HG03039 (cell line): Measurements from ENCODE around the gene SMARCC2.
A peak's percentile ranks its signal among the peaks of the same experiment; 100 is the strongest.
"Not testable (repeated sequence)": the region's sequence is repeated elsewhere in the genome, so short reads cannot be mapped to it uniquely, and the experiment has no call there.

ENCODE experiments used
- ATAC-seq: cut with Tn5 transposase; IDR thresholded peaks from one replicate; pipeline ENCODE4 v1.9.1; 2021; ENCODE audit warnings: mild to moderate bottlenecking, moderate library complexity; ENCODE audit not compliant: unreplicated experiment

Gene SMARCC2

DNA sequence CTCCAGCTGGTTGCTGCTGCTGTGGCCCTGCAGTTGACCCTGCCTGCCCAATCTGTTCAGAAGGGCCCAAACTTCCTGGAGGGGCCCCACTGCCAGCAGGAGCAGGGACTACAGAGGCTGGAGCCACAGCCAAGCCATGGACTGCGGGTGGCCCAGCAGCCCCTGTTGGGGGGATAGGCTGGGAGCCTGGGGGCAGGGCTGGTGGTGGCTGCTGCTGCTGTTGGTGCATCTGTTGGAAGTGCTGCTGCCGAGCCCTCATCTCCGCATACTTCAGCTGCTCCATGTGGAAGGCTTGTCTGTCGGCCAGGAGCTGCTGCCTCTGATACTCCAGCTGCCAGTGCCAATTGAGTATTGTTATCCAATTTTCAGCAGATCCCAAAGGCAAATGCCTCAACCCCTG lies 23.9 kb downstream of the SMARCC2 start:
- ATAC-seq = no peak

DNA sequence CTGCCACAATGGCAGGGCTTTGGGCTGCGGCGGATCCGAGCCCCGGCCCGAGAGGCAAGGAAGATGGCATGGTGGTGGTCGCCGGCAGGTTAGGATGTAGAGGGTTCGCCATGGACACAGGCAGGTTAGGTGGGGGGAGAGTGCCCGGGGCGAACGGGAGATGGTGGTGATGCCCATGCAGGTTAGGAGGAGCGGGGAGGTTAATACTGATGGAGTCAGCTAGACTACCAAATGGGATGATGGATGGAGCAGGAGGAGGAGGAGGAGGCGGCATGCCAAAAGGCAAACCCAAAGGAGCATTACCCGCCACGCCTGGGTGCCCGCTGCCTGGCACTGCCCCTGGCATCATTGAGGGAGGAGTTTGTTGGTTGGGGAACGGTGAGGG lies 24.9 kb downstream of the SMARCC2 start:
- no peak for ATAC-seq

DNA sequence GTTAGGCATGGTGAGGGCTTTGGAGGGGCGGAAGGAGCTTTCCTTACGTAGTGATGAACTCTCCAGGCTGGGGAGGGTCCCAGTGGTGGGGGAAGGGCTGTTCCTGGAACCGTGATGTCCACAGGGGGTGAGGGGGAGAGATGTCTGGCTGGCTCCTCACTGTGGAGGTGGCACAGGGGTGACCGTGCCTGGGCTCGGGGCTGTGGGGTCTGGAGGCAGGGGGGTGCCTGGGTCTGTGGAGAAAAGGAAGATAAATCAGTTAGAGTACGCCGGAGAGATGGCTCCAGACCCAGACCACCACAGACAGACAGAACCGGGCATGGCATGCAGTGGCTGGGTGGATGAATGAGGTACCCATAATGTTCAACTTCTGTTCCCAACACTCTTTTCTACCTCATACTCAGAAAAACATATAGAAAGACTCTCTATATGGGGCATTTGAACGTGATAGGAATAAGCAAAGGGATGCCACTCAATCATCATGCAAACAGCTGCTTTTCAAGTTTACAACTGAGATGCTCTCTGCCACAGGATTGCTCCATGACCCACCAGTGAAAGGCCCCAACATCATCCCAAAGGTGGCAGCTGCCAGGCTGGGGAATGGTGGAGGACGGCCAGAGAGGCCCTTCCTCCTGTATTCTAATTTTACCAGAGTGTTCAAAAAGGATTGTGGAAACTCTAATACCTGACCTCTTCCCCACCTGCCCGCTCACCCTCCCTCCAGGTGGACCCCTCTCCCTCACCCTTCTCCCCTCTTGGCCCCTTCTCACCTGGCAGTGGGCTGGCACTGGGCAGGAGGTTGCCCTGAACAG lies 25.5 kb downstream of the SMARCC2 start:
- ATAC-seq = no peak

DNA sequence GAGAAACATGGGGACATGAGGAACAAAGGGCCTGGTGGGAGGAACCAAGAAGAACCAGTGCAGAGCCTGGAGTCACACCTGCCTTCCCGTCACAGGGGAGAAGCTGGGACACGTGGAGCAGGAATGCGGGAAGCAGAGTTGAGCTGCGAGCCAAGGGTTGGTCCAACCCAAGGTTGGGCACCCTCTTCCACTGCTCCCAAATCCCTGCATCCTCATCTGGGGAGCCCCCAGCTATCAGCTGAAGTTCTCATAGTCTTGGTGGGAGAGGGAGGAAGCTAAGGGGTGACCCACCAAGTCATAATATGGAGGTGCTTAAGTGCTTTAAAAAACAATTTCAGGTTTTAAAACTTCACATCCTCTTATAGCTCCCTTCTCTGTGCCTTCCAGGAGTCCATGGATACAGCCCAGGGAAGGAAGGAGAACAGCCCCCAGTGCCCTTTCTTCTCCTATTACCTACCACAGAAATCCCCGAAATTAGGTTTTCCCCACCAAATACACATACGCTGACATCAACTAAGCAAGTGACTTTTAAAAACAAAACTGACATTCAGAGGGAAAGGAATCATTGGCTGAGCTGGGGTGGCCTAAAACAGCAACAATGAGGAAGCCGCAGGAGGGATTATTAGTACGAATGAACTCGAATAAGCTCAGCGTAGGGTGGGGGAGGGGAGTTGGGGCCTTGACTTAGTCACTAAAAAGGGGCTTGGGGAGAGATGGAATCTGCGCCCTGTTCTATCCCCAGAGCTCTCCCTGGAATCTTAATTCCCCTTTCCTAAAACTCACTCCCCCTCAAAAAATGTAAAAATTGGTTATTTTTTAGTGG lies 26.6 kb downstream of the SMARCC2 start:
- ATAC-seq = no peak

DNA sequence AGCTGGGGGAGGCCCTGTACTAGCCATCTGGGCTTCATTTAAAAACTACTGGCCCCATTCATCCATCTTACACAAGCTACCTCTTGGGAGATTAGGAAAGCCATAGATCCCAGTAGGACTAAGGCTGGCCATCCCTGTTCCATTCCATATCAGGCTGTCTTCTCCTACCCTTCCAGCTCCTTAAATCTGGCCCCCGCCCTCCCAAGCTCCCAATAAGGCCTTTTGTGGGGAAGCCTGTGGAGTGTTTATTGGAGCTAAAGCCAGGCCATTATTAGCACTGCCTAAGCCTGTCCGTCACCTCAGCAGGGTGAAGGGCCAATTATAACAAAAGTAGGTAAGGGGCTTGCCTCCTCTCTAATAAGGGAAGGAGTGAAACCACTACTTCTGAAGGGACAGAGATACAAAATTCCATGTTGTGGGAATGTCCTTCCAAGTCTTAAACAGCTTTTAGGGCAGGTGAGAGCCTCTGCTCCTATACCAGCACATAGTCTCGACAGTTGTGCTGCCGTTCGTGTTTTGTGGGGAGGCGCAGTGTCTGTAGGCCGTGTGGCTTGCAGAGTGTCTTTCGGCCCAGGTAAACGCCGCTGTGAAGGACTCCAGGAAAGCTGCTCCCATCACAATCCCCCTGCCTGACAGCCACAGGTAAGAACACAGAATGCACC lies 27.5 kb downstream of the SMARCC2 start:
- no peak for ATAC-seq

DNA sequence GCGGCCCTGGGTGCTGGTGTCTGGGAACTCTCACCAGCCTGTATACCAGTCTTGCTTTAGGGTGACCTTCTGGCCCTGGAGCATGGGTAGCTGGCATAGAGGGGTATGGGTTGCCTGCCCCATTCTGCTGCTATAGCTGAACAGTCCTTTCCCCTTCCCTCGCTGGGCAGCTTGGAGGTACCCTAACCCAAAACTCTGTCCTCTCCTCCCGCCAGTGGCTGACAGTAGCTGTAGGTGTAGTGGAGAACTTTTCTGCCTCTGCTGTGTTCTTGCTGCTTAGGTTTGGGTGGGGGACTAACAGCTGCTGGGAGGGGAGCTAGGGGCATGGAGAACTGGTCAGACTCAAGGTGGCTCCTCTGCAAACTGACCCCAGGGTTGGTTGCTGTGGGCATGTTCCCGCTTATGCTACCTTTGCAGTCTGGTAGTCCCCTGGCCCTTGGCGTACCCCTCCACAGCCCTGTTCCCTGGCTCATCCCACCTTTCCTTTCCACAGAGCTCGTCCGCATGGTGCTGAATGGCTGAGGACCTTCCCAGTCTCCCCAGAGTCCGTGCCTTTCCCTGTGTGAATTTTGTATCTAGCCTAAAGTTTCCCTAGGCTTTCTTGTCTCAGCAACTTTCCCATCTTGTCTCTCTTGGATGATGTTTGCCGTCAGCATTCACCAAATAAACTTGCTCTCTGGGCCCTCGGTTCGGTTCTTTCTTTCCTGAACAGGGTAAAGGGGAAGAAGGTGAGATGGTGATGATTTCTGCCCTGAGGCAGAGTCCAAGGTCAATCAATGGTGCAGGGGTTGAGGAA lies 28.2 kb downstream of the SMARCC2 start:
- no peak for ATAC-seq

DNA sequence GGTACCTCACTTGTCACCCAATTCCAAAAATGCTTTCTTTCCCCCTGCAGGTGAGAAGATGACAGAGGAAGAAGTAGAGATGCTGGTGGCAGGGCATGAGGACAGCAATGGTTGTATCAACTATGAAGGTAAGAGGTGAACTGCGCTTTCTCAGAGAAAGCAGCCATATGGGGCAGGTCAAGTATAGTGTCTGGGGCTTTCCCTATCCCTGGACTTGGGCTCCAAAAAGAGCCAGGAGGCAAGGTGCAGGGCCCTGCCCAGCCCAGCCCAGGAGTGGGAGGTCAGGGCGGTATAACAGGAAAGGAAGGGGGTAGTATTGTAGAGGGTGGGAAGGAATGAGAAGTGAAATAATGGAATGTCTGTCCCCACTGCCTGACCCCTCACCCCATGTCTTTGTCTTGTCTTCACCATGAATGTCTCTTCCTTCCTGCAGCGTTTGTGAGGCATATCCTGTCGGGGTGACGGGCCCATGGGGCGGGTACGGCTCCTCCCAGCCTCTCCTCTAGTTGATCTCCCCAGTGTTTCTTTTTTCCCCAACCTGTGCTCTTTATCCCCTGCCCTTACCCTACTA lies 29.0 kb downstream of the SMARCC2 start:
- no peak for ATAC-seq

DNA sequence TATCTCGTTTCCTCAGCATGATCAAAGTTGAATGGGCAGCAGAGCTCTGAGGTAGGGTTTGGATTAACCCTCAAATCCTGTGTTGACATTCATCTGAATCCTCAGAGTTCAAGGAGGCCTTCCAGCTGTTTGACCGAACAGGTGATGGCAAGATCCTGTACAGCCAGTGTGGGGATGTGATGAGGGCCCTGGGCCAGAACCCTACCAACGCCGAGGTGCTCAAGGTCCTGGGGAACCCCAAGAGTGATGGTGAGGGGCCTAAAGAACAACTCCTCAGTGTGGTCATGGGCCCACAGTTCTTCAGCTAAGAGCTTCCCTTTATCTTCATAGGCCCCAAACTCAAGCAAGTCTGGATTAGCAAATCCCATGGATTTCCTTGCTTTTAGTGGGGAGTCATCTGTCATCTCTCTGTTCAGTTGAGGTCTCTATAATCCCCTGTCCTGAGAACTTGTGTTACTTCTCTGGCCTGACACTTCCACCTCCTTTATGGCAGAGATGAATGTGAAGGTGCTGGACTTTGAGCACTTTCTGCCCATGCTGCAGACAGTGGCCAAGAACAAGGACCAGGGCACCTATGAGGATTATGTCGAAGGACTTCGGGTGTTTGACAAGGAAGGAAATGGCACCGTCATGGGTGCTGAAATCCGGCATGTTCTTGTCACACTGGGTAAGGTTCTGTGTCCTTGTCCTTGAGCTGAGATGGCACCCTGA lies 29.6 kb downstream of the SMARCC2 start:
- no peak for ATAC-seq

DNA sequence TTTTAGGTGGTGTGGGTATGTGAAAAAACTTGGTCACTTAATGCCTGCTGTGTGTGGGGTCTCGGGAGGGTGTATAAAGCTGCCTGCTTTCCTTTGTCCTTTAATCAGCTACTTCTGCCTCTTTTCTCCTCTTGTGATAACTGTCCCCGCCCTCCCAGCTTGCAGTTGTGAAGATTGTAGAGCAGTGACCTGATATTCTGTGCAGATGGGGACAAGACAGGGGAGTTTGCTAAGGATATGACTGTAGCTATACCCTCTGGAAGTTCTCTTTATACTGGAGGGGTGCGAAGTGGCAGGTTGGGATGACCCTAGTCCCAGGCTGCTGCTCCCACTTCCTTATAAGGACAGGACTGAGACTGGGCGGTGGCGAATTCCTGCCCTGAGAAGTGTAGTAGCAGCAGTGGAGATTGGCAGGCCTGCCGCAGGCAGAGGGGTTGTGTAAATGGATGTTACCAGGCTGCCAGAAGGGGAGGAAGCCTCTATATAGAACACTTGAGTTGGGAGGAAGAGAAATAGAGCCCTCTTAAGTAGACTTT lies 30.3 kb downstream of the SMARCC2 start:
- no peak for ATAC-seq

DNA sequence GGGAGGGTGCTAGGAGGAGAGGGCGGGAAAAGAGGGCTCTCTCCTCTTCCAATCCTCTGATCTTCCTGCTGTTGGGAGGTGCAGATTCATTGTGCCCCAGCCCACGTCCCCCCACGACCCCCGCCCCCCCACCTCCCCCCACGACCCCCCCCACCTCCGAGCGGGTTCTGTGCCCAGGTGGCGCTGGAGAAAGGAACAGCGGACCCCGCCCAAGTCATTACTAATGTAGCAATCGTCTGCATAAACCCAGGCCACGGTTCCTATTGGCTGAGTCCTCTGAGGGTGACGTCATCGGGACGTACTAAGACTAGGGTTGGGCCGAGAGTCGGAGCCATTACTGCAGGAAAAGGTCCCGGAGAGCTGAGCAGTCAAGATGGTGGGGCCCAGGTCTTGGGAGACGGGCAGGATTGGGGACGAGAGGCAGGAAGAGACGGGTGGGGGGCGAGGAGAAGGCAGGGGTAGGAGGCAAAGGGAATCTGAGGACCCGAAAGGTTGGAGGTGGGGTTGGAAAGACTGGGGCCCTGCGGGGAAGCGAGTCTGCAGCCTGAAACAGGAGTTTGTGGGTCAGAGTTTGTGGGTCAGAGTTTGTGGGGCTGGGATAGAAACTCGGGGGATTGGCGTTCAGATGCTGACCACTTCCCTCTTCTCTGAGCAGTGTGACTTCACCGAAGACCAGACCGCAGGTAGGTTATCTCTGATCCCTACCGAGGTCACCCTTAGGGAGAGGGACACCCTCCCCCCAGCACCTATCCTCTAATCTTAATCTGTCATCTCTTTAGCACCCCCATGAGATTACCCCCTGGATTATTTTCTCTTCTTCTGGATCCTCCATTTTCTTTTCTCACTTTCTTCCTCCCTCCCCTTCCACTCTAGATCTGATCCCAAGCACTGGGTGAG lies 31.0 kb downstream of the SMARCC2 start, which contains the start of gene MYL6:
Gene MYL6 (plus strand): TSS at position 331 of the 897 bp plus-strand sequence. CDS start 43 bp downstream, at position 374.
- ATAC-seq = peak; percentile 75

DNA sequence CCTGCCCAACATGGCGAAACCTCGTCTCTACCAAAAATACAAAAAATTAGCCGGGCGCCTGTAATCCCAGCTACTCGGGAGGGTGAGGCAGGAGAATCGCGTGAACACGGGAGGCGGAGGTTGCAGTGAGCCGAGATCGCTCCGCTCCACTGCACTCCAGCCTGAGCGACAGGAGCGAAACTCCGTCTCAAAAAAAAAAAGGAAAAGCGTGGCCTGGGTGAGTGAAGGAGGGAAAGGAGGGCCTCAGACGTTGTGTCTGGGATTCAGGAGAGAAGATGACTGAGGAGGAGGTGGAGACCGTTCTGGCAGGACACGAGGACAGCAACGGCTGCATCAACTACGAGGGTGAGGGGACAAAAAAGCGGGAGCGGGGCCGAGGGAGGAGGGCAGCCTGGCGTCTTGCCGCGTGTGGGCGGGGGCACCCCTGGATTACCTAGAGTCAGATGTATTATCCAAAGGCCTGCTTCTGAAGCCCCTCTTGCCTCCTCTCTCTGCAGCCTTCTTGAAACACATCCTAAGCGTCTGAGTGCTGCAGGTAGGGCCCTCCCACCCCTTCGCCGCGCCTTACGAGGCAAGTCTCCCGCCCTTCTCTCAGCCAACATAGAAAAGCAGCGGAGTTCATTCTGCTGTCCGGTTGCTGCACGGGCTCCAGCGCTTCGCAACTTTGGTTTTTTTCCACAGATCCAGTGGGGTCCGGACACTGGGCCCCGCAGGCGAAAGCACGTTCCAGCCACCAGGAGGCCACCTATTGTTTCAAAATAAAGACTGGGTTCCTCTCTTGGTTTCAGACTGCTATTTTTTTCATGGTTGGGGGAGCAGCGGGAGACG lies 31.9 kb downstream of the SMARCC2 start:
- ATAC-seq = peak; percentile 21

DNA sequence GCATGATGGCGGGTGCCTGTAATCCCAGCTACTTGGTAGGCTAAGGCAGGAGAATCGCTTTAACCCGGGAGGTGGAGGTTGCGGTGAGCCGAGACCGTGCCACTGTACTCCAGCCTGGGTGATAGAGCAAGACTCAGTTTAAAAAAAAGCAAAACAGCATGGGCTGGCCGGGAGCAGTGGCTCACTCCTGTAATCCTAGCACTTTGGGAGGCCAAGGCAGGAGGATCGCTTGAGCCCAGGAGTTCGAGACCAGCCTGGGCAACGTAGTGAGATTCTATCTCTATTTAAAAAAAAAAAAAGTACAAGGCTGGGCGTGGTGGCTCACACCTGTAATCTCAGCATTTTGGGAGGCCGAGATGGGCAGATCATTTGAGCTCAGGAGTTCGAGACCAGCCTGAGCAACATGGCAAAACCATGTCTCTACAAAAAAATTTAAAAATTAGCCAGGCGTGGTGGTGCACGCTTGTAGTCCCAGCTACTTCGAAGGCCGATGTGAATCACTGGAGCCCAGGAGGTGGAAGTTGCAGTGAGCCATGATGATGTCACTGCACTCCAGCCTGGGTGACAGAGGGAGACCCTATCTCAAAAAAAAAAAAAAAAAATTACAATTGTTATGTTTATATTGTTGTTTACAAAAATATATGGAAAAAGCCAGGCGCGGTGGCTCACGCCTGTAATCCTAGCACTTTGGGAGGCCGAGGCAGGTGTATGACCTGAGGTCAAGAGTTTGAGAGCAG lies 32.7 kb downstream of the SMARCC2 start:
- not testable (repeated sequence) for ATAC-seq

DNA sequence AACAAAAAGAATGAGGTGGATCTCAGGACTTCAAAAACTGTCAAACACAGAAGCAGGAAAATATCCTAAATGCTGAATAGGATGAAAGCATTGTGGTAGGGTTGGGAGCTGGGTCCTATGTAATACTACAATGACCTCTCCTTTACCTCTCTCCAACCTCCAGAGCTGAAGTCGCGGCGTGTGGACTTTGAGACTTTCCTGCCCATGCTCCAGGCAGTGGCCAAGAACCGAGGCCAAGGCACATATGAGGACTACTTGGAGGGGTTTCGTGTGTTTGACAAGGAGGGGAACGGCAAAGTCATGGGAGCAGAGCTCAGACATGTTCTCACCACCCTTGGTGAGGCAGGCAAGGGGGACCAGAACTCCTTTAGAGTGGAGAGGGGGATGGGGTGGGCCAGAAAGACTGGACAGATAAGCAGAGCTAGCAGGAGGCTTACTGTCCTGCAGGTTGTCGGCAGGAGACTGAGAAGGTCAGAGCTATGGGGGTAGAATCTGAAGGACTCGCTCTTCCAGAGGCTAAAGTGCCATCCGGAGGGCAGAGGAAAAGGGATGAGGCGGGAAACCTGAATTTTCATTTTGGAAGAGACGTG lies 33.9 kb downstream of the SMARCC2 start:
- no peak for ATAC-seq

DNA sequence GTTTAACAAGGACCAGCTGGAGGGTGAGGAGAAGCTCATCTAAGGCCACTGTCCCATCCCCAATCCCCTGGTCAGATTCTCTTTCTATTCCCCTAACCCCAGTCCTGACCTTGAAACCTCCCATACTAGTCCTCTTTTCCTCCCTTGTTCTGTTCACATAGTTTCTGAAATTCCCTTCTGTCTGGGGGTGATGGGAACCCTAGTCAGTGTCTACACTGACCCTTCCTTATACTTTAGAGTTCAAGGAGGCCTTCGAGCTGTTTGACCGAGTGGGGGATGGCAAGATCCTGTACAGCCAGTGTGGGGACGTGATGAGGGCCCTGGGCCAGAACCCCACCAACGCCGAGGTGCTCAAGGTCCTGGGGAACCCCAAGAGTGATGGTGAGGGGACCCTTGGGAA lies 34.5 kb downstream of the SMARCC2 start:
- no peak for ATAC-seq

DNA sequence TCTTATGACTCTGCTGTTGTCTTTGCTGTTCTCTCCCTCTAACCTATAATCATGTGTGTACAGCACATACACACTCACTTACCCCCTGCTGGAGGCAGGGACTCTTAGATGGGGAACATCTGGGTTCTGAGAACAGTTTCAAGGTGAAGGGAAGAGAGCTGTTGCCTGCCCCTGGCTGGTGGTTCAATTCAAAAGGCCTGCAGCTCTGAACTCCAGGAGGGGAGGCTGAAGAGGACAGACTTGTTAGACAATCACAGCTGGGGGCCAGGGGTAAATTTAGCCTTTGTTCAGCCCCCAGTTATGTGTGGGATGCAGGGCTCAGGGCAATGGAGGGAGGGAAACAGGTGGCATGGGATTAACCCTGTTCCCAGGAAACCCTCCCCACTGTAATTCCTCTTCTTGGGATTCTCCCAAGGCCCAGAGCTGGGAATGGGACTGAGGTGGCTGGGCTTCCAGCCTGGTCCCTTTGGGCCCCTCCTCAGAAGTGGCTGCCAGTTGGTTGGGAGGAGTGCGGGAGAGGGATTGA lies 35.0 kb downstream of the SMARCC2 start:
- ATAC-seq = no peak

DNA sequence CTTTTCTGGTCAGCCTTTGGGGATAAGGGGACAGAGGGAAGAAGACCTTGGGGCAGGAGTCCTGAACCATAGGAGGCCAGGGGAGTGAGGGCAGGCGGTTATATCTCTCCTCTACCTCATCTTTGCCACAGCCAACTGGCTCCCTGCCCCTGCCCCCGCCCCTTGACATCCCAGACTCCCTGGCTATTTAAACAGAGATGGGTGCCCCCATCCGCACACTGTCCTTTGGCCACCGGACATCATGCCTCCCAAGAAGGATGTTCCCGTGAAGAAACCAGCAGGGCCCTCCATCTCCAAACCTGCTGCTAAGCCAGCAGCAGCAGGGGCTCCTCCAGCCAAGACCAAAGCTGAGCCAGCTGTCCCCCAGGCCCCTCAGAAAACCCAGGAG lies 35.6 kb downstream of the SMARCC2 start:
- ATAC-seq = no peak
